Hematopoietic multipotent progenitor cell treated with erythropoietin and hydrocortisone succinate and interleukin-3 and kit ligand, for 6 days (in vitro differentiated cells): ENCODE data around the gene JAK3.

Experiments
- DNase-seq: peaks from one replicate; pipeline ENCODE4 v3.0.0-alpha.2; 2015

Gene JAK3

GRCh38 chr19:17775991-17776803 is 71.6 kb downstream of the JAK3 start:
- no peak for DNase-seq

- peak; percentile 72 for DNase-seq
These were observed 72.4 kb downstream of the JAK3 start for GRCh38 chr19:17775245-17775927.
